Parathyroid adenoma (tissue), 2 donors: ENCODE data around the gene BEND3.

Experiments
- H2AFZ ChIP-seq: fragments of 300-600 bp; sonication (generic); one replicate; pipeline ENCODE4 v1.7.0; 2017; ENCODE audit warnings: antibody characterized with exemption, mild to moderate bottlenecking
- H3K27ac ChIP-seq: fragments of 300-600 bp; sonication (generic); one replicate; pipeline ENCODE4 v1.7.0; 2017
- H3K27me3 ChIP-seq: fragments of 300-600 bp; sonication (generic); one replicate; pipeline ENCODE4 v1.7.0; 2017; ENCODE audit warnings: low read length; ENCODE audit not compliant: control insufficient read depth, insufficient read depth
- H3K36me3 ChIP-seq: fragments of 300-600 bp; sonication (generic); one replicate; pipeline ENCODE4 v1.7.0; 2017; ENCODE audit warnings: low read length; ENCODE audit not compliant: control insufficient read depth, insufficient read depth
- H3K4me1 ChIP-seq: fragments of 300-600 bp; sonication (generic); one replicate; pipeline ENCODE4 v1.7.0; 2017; ENCODE audit warnings: control low read depth
- H3K4me2 ChIP-seq: fragments of 300-600 bp; sonication (generic); one replicate; pipeline ENCODE4 v1.7.0; 2017; ENCODE audit warnings: low read length
- H3K4me3 ChIP-seq: fragments of 300-600 bp; sonication (generic); one replicate; pipeline ENCODE4 v1.7.0; 2017; ENCODE audit warnings: low read depth, low read length
- H3K79me2 ChIP-seq: fragments of 300-600 bp; sonication (generic); one replicate; pipeline ENCODE4 v1.7.0; 2017; ENCODE audit warnings: control low read depth
- H3K9ac ChIP-seq: fragments of 300-600 bp; sonication (generic); one replicate; pipeline ENCODE4 v1.7.0; 2017; ENCODE audit warnings: mild to moderate bottlenecking
- H3K9me3 ChIP-seq: fragments of 300-600 bp; sonication (generic); one replicate; pipeline ENCODE4 v1.7.0; 2017; ENCODE audit warnings: low read length; ENCODE audit not compliant: control insufficient read depth
- TF ChIP-seq, protein P1 (sequence below): fragments of 300-600 bp; sonication (generic); IDR thresholded peaks from one replicate; pipeline ENCODE4 v1.7.0; 2017; ENCODE audit warnings: antibody characterized with exemption, mild to moderate bottlenecking
- donor health status: primary hyperparathyroidism.

The BEND3 gene

GRCh38 chr6:107070686-107071085 is 44.6 kb downstream of the BEND3 start:
- Histone ChIP-seq H3K27me3 (no peaks in the 10 kb centered on the region), H3K9me3 (no peaks in the 10 kb centered on the region), H3K4me3 (no peak overlapping the region), H2AFZ (no peak overlapping the region), H3K27ac (no peak overlapping the region), H3K4me1 (no peaks in the 10 kb centered on the region), H3K79me2 (no peaks in the 10 kb centered on the region), H3K9ac (no peak overlapping the region), H3K36me3 (no peaks in the 10 kb centered on the region), H3K4me2 (no peak overlapping the region)
- TF ChIP-seq, protein P1, sequence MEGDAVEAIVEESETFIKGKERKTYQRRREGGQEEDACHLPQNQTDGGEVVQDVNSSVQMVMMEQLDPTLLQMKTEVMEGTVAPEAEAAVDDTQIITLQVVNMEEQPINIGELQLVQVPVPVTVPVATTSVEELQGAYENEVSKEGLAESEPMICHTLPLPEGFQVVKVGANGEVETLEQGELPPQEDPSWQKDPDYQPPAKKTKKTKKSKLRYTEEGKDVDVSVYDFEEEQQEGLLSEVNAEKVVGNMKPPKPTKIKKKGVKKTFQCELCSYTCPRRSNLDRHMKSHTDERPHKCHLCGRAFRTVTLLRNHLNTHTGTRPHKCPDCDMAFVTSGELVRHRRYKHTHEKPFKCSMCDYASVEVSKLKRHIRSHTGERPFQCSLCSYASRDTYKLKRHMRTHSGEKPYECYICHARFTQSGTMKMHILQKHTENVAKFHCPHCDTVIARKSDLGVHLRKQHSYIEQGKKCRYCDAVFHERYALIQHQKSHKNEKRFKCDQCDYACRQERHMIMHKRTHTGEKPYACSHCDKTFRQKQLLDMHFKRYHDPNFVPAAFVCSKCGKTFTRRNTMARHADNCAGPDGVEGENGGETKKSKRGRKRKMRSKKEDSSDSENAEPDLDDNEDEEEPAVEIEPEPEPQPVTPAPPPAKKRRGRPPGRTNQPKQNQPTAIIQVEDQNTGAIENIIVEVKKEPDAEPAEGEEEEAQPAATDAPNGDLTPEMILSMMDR: no peak

DNA sequence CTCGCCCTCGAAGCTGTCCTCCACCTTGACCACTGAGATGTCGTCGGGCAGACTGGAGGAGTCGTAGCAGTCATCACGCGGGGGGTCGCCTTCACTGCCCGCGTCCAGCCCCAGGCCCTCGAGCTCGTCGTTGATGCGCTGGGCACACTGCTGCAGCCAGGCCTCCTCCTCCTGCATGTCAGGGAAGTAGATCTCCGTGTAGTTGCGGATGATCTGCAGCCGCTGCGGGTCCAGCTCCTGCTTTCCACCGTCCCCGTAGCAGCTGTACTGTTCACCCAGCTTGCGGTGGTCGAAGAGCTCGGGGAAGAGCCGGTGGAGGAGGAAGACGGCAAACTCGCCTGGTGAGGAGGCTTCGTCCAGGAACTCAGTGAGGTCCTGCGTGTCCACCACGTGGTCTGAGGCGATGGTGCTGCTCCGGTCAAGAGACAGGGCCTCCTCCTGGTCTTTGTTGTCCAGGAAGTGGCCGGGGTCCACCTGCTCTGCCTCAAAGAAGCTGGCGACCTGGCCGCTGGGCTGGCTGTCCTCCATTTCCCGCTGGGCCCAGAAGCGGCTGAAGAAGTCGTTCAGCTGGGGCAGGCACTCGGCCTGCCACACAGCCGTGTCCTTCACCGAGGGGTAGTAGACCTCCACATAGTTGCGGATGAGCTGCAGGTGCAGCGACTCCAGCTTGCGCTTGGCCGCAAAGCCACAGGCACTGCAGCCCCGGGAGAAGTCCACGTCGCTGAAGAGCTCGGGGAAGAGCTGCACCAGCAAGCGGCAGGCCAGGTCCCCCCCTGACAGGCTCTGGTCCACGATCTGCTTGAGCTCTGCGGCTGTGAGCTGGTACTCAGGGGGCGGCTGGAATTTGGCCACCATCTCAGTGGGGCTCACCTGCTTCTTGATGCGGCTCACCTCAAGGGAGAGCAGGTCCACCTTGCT is 45.4 kb downstream of the BEND3 start:
- Histone ChIP-seq H3K4me3 (no peak overlapping the region), H2AFZ (no peak overlapping the region), H3K79me2 (no peaks in the 10 kb centered on the region), H3K4me2 (no peak overlapping the region), H3K9ac (no peak overlapping the region), H3K36me3 (no peaks in the 10 kb centered on the region), H3K27ac (no peak overlapping the region), H3K4me1 (no peaks in the 10 kb centered on the region), H3K27me3 (no peaks in the 10 kb centered on the region), H3K9me3 (no peaks in the 10 kb centered on the region)
- TF ChIP-seq, protein P1: no peak

GRCh38 chr6:107068691-107069630 is 46.4 kb downstream of the BEND3 start:
- H3K4me3 ChIP-seq: no peak overlapping the region
- TF ChIP-seq, protein P1: no peak
- no peaks in the 10 kb centered on the region for H3K9me3 ChIP-seq
- H3K4me1 ChIP-seq: no peaks in the 10 kb centered on the region
- H3K4me2 ChIP-seq: no peak overlapping the region
- no peaks in the 10 kb centered on the region for H3K27me3 ChIP-seq
- no peak overlapping the region for H2AFZ ChIP-seq
- no peak overlapping the region for H3K27ac ChIP-seq
- no peaks in the 10 kb centered on the region for H3K79me2 ChIP-seq
- no peaks in the 10 kb centered on the region for H3K36me3 ChIP-seq
- no peak overlapping the region for H3K9ac ChIP-seq

DNA sequence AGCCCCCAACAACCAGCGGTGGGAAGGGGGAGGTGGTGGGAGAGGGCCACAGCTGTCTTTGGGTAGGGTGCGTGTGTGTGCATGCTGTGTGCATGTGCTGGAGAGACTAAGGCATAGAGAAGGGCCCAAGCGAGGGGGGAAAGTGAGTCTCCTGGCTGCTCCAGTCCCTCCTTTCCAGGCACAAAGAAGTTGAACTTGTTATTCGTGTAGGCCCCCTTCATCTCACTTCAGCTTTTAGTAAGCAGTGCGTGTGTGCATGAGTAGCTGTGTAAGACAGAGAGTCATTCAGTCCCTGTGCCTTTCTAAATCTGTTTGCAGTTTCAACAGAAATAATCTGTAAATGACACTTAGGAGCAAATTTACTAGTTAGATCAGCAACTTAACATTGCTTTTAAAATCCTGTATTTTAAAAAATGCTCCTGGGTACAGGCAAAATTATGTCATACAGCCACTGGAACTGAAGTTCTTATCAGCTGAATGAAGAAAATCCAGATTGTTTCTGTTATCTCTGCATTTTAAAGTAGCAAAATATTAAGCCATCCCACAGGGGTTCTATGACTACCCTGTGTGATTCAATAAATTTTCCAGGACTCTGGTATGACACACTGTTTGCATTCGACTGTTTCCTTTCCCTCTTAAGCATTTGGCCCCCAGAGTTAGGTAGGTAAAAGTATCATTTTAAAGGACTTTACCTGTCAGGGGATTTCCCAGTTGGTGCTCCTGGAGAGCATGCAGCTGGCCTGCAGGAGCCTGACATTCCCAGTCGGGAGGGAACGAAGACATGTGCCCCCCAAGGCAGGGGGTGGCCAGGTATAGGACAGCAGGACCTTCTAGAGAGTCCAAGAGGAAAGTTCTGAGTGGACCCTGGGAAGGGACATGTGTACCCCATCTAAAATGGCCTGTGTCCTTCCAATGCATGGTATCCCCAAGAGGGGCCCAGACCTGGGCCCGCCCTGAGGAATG is 48.3 kb downstream of the BEND3 start:
- H3K9ac ChIP-seq: no peak overlapping the region
- H3K27me3 ChIP-seq: no peaks in the 10 kb centered on the region
- H3K27ac ChIP-seq: no peak overlapping the region
- H3K36me3 ChIP-seq: no peaks in the 10 kb centered on the region
- H3K4me2 ChIP-seq: no peak overlapping the region
- TF ChIP-seq, protein P1: no peak
- H3K9me3 ChIP-seq: no peaks in the 10 kb centered on the region
- H2AFZ ChIP-seq: no peak overlapping the region
- H3K4me1 ChIP-seq: no peaks in the 10 kb centered on the region
- H3K4me3 ChIP-seq: no peak overlapping the region
- H3K79me2 ChIP-seq: no peaks in the 10 kb centered on the region
